ENCODE data around the gene CCT7.

The CCT7 gene

GRCh38 chr2:73266061-73266901 lies 32.2 kb downstream of the CCT7 start:
- no peak for TF ChIP-seq CTCF (IDR thresholded peaks at IDR 0.05; ENCODE audit: extremely low read depth, insufficient read depth, missing control alignments)
- in situ Hi-C loops (cut with MboI; ENCODE audit: low pct_unique_long_range_greater_than_20kb, low sequenced_read_pairs, unreplicated experiment), result no loop called here
- DNase-seq (ENCODE audit: low spot score), result no peak

DNA sequence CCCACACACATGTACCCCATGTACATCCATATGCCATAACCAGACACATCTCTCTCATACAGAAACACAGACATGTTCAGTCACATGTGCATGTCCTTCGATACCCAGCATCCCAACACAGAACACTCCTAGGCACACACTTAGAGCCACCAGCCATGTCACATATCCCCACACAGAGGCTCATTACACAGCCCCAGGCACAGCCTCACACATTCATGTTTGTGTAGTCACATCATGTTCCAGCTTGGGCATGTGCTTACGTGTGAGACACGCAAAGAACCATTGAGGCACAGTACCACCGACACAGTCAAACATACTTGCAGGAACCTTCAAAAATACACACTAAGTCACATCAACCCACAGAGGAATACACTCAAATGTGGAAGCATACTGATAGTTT lies 32.9 kb downstream of the CCT7 start:
- DNase-seq (ENCODE audit: low spot score), result no peak
- in situ Hi-C loops (cut with MboI; ENCODE audit: low pct_unique_long_range_greater_than_20kb, low sequenced_read_pairs, unreplicated experiment), result no loop called here
- no peak for TF ChIP-seq CTCF (IDR thresholded peaks at IDR 0.05; ENCODE audit: extremely low read depth, insufficient read depth, missing control alignments)

DNA sequence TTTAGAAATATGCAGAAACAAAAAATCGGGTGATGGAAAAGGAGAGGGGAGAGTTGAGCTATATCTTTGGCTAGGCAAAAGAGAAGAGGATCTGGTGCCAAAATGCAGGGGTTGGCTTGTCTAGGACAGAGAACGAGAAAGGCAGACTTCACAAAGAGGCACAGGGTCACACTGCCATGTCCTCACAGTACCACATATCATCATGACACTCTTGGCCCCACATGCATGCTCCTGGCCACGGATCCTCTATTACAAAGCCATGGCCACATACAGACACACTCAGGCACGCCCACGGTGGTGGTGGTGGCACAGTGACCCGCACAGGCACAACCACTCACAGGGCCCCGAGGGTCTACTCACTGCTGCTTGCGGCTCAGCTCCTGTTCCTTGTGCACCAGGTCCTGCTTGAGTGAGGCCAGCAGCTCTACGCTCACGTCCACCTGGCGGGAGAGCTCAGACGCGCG lies 34.3 kb downstream of the CCT7 start:
- no peak for DNase-seq (ENCODE audit: low spot score)
- in situ Hi-C loops (cut with MboI; ENCODE audit: low pct_unique_long_range_greater_than_20kb, low sequenced_read_pairs, unreplicated experiment), result no loop called here
- TF ChIP-seq CTCF (IDR thresholded peaks at IDR 0.05; ENCODE audit: extremely low read depth, insufficient read depth, missing control alignments), result no peak

DNA sequence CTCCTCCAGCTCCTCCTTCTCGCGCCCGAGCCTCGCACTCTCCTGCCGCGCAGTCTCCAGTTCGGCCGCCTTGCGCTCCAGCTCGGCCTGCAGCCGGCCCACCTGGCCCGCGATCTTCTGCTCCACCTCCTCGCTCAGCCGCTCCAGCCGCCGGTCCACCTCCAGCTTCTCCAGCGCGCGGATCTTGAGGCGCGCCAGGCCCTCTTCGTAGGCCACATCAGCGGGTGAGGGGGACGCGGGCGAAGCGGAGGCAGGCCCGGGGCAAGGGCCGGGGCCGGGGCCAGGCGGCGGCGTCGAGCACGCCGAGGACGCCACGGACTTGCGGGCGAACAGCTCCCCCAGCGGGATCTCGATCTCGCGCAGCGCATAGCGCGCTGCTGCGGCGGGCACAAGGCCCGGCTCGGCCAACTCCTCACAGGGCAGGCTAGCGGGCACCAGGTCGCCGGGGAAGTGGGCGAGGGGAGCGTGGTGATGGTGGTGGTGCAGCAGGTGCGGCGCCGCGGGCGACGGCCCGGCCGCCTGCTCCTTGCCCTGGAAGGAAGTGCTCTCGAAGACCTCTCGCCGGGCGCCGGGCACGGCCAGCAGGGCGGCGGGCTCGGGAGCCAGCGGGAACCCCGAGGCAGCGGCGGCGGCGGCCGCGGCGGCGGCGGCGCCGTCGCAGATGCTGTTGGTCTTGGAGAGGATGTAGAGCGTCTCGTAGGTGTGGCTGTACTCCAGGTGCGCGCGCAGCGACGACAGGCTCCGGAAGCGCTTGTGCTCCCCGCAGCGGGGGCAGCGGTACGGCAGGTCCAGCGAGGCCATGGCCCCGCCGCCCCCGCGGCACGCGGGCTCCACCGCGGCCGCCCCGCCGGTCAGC lies 35.0 kb downstream of the CCT7 start:
- peak; percentile 26 for TF ChIP-seq CTCF (IDR thresholded peaks at IDR 0.05; ENCODE audit: extremely low read depth, insufficient read depth, missing control alignments)
- DNase-seq (ENCODE audit: low spot score), result peak; percentile 96
- in situ Hi-C loops (cut with MboI; ENCODE audit: low pct_unique_long_range_greater_than_20kb, low sequenced_read_pairs, unreplicated experiment), result no loop called here

DNA sequence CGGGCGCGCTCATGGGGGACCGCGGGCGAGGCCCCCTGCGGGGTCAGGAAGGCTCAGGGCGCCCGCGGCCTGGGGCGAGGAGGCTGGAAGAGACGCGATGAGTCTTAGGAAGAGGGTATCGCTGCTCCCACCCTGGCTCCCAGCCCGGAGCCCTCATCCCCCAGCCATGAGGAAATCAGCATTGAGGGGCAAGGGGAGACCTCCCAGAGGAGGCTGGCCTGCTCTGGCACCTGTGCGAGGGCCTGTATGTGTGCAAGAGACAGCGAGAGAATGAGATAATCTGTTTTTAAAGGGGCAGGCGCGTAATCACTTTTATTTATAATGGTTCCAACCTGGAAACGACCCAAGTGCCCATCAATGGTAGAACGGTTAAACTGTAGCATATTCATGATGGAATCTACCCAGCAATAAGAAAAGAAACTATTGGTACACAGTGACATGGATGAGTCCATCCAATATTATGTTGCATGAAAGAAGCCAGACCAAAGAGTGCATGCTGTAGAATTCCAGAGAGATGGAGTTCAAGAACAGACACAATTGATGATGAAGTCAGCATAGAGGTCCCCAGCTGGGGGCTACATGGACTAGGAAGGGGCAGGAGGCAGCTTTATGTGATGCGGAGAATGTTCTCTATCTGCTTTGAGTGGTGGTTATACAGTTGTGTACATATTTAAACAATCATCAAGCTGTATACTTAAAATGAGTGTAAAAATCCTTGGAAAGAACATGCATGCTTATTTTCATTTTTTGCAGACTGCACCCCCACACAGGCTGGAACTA lies 35.8 kb downstream of the CCT7 start:
- no peak for DNase-seq (ENCODE audit: low spot score)
- no peak for TF ChIP-seq CTCF (IDR thresholded peaks at IDR 0.05; ENCODE audit: extremely low read depth, insufficient read depth, missing control alignments)

GRCh38 chr2:73272270-73272669 lies 38.2 kb downstream of the CCT7 start:
- in situ Hi-C loops (cut with MboI; ENCODE audit: low pct_unique_long_range_greater_than_20kb, low sequenced_read_pairs, unreplicated experiment), result no loop called here
- no peak for TF ChIP-seq CTCF (IDR thresholded peaks at IDR 0.05; ENCODE audit: extremely low read depth, insufficient read depth, missing control alignments)

More for the DNA sequence above, 35.8 kb downstream of the CCT7 start:
- in situ Hi-C loops (cut with MboI; ENCODE audit: low pct_unique_long_range_greater_than_20kb, low sequenced_read_pairs, unreplicated experiment), result no loop called here

More at GRCh38 chr2:73272270-73272669, 38.2 kb downstream of the CCT7 start:
- DNase-seq (ENCODE audit: low spot score), result no peak
